ENCODE results near the gene RDX. TPM values are rescaled to one million over a fixed set of nuclear protein-coding genes. Genes with fewer than 3 reads are reported as not detected.

The RDX gene
- total and polyA plus RNA-seq, 10 of the 15 experiments (the other 5 are each of a cell fraction or from before 2014, with no cell fraction given), result 24.6 to 62.2 (median 47.8) TPM

DNA sequence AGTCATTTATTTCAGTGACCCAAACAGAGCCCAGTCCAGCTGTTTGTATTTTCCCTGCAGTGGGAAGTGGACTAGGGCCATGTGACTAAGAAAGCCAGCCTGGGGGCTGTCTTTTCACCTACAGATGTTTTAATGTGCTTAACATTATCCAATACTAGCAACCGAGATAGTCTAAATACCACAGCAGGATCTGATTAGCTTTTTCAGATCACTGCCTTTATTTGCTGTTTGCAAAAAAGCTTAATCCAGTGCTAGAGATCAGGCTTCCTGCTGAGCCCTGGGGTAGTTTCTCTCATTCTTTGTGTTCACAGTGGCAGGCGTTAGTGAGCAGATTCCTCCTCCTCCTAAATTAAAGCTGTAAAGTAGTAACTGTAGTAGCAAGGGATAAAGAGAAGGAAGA lies 168.3 kb downstream of the RDX start:
- Histone ChIP-seq H3K79me2 (ENCODE audit: control insufficient read depth, insufficient read depth, low read length) (peaks cover 10% of the 10 kb centered on the region), H3K27ac (ENCODE audit: control insufficient read depth, insufficient read depth) (no peak overlapping the region), H3K4me2 (ENCODE audit: control insufficient read depth, insufficient read depth) (no peak overlapping the region), H3K36me3 (ENCODE audit: control insufficient read depth in 2 of 2, insufficient read depth in 2 of 2, low read length in 1 of 2) (no peaks in the 10 kb centered on the region; a peak in 2 of 4 replicates), H3K4me1 (ENCODE audit: control insufficient read depth, insufficient read depth, low read length) (no peaks in the 10 kb centered on the region), H3K9me3 (replicated peaks; ENCODE audit: control insufficient read depth, insufficient read depth, low read length) (no peaks in the 10 kb centered on the region), H3K9ac (ENCODE audit: control insufficient read depth, insufficient read depth, low read length) (no peak overlapping the region), H2AFZ (ENCODE audit: control insufficient read depth, low read depth, low read length) (no peak overlapping the region), H4K20me1 (ENCODE audit: control insufficient read depth, insufficient read depth) (no peaks in the 10 kb centered on the region), H3K4me3 (no peak overlapping the region), H3K27me3 (replicated peaks in 1 of 2; ENCODE audit: control insufficient read depth in 2 of 2, insufficient read depth in 2 of 2, low read length in 1 of 2) (no peaks in the 10 kb centered on the region)
- ChIA-PET SMC1A (ENCODE audit: uncharacterized antibody, unreplicated experiment) (interaction anchor here (0.6 to 2.6 kb wide), 13 partner anchors 11 to 569 kb away, joined by 3 to 8 read pairs (median 3); no protein-coding TSS in a partner anchor), POLR2A (interaction anchor here (0.7 to 1.3 kb wide), 2 partner anchors 14 to 1059 kb away, joined by 6 to 7 read pairs; no protein-coding TSS in a partner anchor), CTCF (interaction anchor here (0.6 to 1.4 kb wide), 7 partner anchors 14 to 305 kb away, joined by 3 to 5 read pairs (median 4); no protein-coding TSS in a partner anchor), RAD21 (ENCODE audit: unreplicated experiment) (interaction anchor here (0.9 to 1.2 kb wide), 2 partner anchors 72 to 222 kb away, joined by 3 read pairs; no protein-coding TSS in a partner anchor)
- intact Hi-C loops (cut with micrococcal nuclease; ENCODE audit: unreplicated experiment) (no loop called here), in situ Hi-C loops (cut with MboI) (no loop called here)
- DNase-seq (ENCODE audit: low read depth, low spot score) (no peak), ATAC-seq (peak; percentile 29), FAIRE-seq (no peak)
- WGBS (ENCODE audit: insufficient coverage, insufficient replicate concordance, low lambda C conversion rate, missing lambda C conversion rate), result 79% methylated on average over 2 of the region's 2 CpGs
- TF ChIP-seq EGR1 (IDR thresholded peaks at IDR 0.05; ENCODE audit: borderline replicate concordance in 1 of 2, low read depth in 2 of 2, low read length in 2 of 2) (no peak), MTA2 (IDR thresholded peaks at IDR 0.05; ENCODE audit: low read depth) (no peak), RAD51 (IDR thresholded peaks at IDR 0.05) (no peak)
- TF ChIP-seq, protein P1, sequence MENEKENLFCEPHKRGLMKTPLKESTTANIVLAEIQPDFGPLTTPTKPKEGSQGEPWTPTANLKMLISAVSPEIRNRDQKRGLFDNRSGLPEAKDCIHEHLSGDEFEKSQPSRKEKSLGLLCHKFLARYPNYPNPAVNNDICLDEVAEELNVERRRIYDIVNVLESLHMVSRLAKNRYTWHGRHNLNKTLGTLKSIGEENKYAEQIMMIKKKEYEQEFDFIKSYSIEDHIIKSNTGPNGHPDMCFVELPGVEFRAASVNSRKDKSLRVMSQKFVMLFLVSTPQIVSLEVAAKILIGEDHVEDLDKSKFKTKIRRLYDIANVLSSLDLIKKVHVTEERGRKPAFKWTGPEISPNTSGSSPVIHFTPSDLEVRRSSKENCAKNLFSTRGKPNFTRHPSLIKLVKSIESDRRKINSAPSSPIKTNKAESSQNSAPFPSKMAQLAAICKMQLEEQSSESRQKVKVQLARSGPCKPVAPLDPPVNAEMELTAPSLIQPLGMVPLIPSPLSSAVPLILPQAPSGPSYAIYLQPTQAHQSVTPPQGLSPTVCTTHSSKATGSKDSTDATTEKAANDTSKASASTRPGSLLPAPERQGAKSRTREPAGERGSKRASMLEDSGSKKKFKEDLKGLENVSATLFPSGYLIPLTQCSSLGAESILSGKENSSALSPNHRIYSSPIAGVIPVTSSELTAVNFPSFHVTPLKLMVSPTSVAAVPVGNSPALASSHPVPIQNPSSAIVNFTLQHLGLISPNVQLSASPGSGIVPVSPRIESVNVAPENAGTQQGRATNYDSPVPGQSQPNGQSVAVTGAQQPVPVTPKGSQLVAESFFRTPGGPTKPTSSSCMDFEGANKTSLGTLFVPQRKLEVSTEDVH (IDR thresholded peaks at IDR 0.05; ENCODE audit: low read depth, partially characterized antibody), result no peak
- BruUV-seq (replicated peaks), result no TSS peak
